GM13976 (cell line): ENCODE results near the gene MYCBPAP.

Source experiments
- DNase-seq: peaks from one replicate; pipeline ENCODE4 v3.0.0; 2012; ENCODE audit warnings: low spot score
- CTCF ChIP-seq: IDR thresholded peaks from 2 replicates; pipeline ENCODE4 v1.5.1; 2012; ENCODE audit warnings: borderline replicate concordance, mild to moderate bottlenecking; ENCODE audit not compliant: insufficient read depth; ENCODE audit errors: extremely low read depth, missing control alignments, control extremely low read depth
- in situ Hi-C: fragments of 300-500 bp; cut with MboI; formaldehyde crosslinking; loops from one replicate; pipeline ENCODE4 v1.12.0; 2022; ENCODE audit warnings: low sequenced_read_pairs, mixed read lengths, inconsistent platforms; ENCODE audit not compliant: unreplicated experiment

Gene MYCBPAP

GRCh38 chr17:50491505-50491904 is 16.7 kb upstream of the MYCBPAP start:
- TF ChIP-seq CTCF: no peak
- in situ Hi-C loops: loop anchor here (5.0 kb wide), 1 partner anchor 51 kb away; no protein-coding TSS in a partner anchor
- DNase-seq: no peak

GRCh38 chr17:50492214-50492613 is 16.0 kb upstream of the MYCBPAP start:
- no peak for DNase-seq
- TF ChIP-seq CTCF: no peak
- in situ Hi-C loops: loop anchor here (5.0 kb wide), 1 partner anchor 50 kb away; no protein-coding TSS in a partner anchor

GRCh38 chr17:50493744-50494143 is 14.5 kb upstream of the MYCBPAP start:
- no peak for TF ChIP-seq CTCF
- no peak for DNase-seq
- in situ Hi-C loops: loop anchor here (5.0 kb wide), 1 partner anchor 49 kb away; no protein-coding TSS in a partner anchor

- TF ChIP-seq CTCF: no peak
- DNase-seq: no peak
- in situ Hi-C loops: no loop called here
These were observed 12.9 kb upstream of the MYCBPAP start for GRCh38 chr17:50495217-50495823.

GRCh38 chr17:50495918-50496317 is 12.3 kb upstream of the MYCBPAP start:
- DNase-seq: no peak
- no peak for TF ChIP-seq CTCF
- in situ Hi-C loops: no loop called here

- no peak for DNase-seq
- in situ Hi-C loops: no loop called here
- TF ChIP-seq CTCF: no peak
These were observed 10.0 kb upstream of the MYCBPAP start for GRCh38 chr17:50498021-50498874.
